H54 (cell line): ENCODE measurements around the gene KRTAP4-12.
A peak's percentile ranks its signal among the peaks of the same experiment; 100 is the strongest.
"Not testable (repeated sequence)": the region's sequence is repeated elsewhere in the genome, so short reads cannot be mapped to it uniquely, and the experiment has no call there.

ENCODE experiments used
- DNase-seq: peaks from one replicate; pipeline ENCODE4 v3.0.0; 2011; ENCODE audit warnings: low spot score, mixed read lengths; ENCODE audit not compliant: insufficient read length
- FAIRE-seq: peaks from 3 replicates; lab custom pipeline; 2011; peaks lifted over from hg19 to GRCh38; lab: Jason Lieb, UNC
- POLR2A ChIP-seq: IDR thresholded peaks from 2 replicates; pipeline ENCODE4 v1.6.1; 2011; ENCODE audit warnings: low read depth, mild to moderate bottlenecking, low read length

The KRTAP4-12 gene

DNA sequence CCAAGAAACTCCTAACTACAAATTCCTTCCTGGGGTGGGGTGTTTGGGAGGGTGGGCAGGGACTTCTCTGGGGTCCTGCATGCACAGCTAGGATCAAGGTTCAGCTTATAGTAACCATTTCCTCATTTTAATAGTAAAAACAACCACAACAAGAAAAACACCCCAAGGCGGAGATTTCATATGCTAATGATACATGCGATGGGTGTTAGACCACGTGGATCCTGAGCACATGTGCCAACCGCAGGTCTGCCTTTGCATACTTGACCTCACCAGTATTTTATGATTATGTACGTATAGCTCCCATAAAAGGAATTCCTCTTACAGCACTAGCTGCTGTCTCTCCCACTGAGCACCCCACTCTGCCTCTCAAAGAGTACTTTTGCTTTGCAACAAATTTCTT lies 7.7 kb downstream of the KRTAP4-12 start:
- DNase-seq (no peak), FAIRE-seq (no peak)
- TF ChIP-seq POLR2A: no peak

DNA sequence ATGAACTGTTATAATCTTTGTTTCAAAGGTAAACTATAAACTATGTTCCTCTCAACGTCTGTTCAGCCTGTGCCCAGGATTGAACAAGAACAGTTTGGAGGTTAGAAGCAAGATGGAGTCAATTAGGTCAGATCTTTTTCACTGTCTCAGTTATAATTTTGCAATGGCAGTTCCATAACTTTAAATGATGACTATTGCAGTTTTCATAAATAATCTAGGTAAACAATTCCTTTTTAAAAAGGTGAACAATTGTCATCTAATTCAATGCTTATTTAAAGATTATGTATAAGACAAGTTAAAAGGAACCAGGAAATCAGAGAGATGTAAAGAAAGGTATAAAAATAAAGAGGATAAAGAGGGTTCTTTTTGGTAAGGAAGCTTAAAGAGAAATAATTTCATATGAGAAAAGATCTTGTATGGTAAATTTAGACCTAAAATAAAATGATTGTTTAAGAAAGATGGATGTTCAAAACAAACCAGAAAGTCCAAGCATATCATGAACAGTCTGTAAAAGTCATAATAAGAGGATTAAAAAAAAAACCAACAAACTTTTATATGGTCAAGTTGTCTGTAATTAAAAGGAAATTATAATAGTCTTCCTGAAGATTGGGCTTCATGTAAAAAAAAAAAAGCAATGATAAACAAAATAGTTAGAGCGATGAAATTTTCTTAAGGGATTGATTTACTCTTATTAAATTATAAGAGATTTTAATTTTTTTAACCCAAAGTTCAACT lies 12.7 kb downstream of the KRTAP4-12 start:
- no peak for DNase-seq
- no peak for TF ChIP-seq POLR2A
- no peak for FAIRE-seq

DNA sequence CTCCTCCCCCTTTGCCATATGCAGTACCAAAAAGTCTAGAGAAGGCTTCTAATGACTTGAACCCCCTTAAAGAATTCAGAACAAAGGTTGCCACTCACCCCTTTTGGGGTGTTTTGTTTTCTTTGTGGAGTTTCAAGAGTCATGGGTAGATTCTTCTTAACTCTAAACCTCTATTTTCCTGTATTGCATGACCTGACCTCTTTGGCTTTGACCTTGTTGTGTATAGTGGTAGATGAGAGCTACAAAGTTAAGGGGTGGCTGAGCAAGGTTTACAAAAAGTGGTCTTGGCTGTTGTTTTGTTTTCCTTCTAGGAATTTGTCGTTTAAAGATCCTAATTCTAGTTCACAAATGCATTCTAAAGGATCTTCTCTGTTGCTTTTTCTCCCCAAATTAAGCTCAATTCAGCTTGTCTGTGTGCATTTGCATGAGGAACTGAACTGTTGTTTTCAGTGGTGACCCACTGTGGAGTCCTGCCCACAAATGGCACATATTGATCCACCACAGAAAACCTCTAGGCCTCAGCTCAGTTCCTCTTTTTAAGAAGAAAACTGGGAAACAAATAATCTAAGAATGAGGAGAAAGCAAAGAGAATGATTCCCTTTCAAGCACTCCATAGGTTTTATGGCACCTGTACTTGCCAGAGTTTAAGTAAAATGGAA lies 15.1 kb downstream of the KRTAP4-12 start:
- FAIRE-seq, DNase-seq: not testable (repeated sequence)

DNA sequence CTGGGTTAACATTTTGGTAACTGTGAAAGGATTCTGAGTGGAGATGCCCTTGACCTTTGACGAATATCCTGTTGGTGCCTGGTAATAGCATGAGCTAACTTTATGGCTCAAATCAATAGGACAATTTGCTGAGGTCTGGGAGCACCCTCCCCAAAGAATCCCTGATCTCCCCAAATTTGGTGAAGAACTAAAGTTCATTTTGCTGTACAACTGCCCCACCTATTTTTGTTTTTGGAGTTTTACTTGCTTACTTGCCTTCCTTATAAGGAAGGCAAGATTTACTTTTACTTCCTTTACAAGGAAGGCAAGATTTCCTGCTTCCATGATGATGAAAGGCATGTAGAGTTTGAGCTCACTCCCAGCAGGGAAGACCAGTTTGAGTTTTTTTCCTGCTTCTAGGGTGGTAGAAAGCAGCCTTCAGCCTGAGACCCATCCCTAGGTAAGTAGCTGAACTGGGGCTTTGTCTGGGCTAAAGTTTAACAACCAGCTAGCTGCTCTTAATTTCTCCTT lies 16.0 kb downstream of the KRTAP4-12 start:
- DNase-seq (no peak), FAIRE-seq (no peak)
- TF ChIP-seq POLR2A: no peak

DNA sequence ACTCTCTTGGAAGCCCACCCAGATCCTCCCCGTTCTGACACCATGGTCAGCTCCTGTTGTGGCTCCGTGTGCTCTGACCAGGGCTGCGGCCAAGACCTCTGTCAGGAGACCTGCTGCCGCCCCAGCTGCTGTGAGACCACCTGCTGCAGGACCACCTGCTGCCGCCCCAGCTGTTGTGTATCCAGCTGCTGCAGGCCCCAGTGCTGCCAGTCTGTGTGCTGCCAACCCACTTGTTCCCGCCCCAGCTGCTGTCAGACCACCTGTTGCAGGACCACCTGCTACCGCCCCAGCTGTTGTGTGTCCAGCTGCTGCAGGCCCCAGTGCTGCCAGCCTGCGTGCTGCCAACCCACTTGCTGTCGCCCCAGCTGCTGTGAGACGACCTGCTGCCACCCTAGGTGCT lies 18.6 kb downstream of the KRTAP4-12 start, which contains the start of gene KRTAP4-9:
Gene KRTAP4-9, plus strand, starts transcription at position 43 of the 400 bp plus-strand sequence. Its CDS starts 0 bp downstream, at position 43.
- FAIRE-seq: not testable (repeated sequence)

DNA sequence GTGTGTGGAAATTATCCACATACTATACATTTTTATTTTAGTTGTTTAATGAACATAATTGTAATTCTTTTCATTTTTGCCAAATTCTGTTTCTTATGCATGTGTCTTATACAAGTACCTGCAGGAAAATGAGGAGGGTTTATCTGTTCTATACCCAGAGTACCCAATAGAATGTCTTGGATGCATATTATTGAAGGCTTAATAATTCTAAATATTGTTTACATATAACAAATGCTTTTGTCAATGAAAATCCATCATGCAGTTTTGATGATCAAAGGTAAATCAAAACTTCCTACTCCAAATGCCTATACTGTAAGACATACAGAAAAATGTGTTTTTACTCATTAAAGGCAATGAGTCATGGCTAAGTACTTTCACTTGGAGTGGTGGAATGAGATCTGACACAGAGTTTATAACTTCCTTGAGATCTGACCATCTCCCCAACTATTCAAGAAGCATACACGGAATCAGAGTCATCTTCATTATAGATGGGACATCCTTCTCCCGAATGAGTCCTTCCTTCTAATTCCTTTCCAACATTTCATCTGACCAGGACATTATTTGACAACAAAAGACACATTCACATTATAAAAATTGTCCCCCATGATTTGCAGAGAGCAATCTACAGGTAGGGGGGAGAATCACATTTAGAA lies 19.5 kb downstream of the KRTAP4-12 start:
- FAIRE-seq: peak; percentile 95
- DNase-seq: not testable (repeated sequence)

More for the DNA sequence above, 18.6 kb downstream of the KRTAP4-12 start, which contains the start of gene KRTAP4-9:
- not testable (repeated sequence) for DNase-seq

DNA sequence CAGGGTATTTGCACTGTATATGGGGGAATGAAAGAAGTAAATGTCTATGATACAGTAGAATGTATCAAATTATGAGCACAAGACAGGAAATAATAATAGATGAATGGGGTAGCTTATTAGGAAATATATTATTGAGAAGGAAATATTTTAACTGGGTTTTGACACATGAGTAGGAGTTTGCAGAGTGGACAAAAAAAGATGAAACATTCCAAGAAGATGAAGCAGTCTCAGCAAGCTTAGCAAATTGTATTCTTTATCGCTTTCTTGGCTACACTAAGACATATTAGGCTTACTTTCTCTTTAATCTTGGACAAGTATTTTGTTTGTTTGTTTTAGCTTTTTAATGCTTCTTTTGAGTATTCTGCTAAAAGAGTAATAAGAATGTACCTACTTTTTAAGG lies 20.1 kb downstream of the KRTAP4-12 start:
- no peak for TF ChIP-seq POLR2A
- DNase-seq (no peak), FAIRE-seq (no peak)

DNA sequence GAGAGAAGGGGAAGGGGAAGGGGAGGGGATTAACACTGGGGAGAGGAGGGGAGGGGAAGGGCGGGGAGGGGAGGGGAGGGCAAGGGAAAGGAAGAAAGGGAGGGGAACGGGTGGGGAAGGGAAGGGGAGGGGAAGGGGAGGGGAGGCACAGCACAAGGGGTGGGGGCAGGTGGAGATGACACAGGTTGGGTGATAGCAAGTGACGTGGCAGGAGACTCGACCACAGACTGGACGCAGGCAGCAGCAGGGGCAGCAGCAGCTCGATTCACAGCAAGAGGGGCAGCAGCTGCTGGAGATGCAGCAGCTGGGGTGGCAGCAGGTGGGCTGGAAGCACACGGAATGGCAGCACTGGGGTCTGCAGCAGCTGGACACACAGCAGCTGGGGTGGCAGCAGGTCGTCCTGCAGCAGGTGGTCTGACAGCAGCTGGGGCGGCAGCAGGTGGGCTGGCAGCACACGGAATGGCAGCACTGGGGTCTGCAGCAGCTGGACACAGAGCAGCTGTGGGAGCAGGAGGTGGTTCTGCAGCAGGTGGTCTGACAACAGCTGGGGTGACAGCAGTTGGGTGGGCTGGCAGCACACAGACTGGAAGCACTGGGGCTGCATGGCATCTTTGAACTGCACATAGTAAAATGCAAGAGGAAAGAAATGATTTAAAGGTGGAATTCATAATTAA lies 22.3 kb downstream of the KRTAP4-12 start, which contains the start of gene KRTAP4-16:
Gene KRTAP4-16, minus strand, starts transcription at position 624 of the 674 bp plus-strand sequence. Its CDS starts 0 bp downstream, at position 624.
- DNase-seq (no peak), FAIRE-seq (no peak)
- no peak for TF ChIP-seq POLR2A

DNA sequence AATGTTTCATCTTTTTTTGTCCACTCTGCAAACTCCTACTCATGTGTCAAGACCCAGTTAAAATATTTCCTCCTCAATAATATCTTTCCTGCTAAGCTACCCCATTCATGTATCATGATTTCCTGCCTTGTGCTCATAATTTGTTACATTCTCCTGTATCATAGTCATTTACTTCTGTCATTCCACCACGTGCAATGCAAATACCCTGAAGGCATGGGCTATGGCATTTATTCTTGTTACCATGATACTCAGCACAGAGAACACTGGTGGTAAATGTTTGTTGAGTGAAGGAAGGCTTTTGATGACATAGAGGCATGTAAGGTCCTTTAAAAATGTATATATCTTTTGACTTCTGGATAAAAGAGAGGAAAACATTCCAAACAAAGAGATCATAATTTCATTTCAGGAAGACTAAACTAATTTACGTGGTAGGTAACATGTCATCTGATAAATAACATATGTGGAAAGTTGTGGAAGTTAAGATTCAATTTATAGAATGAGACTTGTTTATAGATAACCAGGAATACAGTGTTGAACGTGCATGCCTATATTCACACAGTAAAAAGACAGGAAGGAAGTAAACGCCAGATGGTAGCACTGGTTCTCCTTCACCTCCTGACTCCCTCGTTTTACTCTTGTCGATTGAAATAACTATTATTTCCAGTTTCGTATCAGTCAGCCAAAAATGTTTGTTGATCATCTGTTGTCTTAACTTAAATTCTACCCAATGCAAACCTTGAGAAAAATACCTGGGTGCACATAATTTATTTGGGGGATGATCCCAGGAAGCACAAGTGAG lies 24.1 kb downstream of the KRTAP4-12 start:
- FAIRE-seq (peak; percentile 67), DNase-seq (peak; percentile 5)

DNA sequence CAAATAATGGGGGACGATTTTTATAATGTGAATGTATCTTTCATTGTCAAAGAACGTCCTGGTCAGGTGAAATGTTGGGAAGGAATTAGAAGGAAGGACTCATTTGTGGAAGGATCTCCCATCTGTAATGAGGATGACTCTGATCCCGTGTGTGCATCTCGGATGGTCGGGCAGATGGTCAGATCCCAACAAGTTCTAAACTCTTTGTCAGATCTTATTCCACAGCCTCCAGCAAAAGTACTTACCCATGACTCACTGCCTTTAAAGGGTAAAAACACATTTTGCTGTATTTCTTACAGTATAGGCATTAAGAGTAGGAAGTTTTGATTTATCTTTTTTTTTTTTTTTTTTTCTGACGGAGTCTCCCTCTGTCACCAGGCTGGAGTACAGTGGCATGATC lies 25.5 kb downstream of the KRTAP4-12 start:
- FAIRE-seq (no peak), DNase-seq (no peak)
- TF ChIP-seq POLR2A: no peak

DNA sequence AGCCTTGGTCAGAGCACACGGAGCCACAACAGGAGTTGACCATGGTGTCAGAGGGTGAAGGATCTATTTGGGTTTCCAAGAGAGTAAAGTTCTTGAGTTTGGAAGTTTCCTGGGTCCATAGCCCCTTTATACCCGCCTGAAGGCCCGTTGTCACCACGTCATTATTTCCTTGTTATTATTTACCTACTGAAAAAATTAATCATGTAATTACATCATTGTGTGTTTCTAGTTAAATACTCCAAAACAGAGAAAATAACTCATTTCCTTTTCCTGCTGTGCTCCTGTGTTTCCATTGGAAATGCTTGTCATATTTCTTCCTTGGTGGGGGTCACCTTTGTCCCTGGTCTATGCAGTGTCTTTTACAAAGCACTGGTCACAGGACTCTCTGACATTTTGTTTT lies 25.9 kb downstream of the KRTAP4-12 start, which contains the start of gene KRTAP4-8:
Gene KRTAP4-8, minus strand, starts transcription at position 101 of the 400 bp plus-strand sequence. Its CDS starts 58 bp downstream, at position 43.
- DNase-seq (no peak), FAIRE-seq (no peak)
- TF ChIP-seq POLR2A: no peak

DNA sequence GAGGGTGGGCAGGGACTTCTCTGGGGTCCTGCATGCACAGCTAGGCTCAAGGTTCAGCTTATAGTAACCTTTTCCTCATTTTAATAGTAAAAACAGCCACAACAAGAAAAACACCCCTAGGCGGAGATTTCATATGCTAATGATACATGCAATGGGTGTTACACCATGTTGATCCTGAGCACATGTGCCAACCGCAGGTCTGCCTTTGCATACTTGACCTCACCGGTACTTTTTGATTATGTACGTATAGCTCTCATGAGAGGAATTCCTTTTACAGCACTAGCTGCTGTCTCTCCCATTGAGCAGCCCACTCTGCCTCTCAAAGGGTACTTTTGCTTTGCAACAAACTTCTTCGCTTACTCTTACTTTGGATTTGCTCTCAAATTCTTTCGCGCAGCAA lies 27.9 kb downstream of the KRTAP4-12 start:
- no peak for TF ChIP-seq POLR2A
- no peak for DNase-seq
- FAIRE-seq: no peak

DNA sequence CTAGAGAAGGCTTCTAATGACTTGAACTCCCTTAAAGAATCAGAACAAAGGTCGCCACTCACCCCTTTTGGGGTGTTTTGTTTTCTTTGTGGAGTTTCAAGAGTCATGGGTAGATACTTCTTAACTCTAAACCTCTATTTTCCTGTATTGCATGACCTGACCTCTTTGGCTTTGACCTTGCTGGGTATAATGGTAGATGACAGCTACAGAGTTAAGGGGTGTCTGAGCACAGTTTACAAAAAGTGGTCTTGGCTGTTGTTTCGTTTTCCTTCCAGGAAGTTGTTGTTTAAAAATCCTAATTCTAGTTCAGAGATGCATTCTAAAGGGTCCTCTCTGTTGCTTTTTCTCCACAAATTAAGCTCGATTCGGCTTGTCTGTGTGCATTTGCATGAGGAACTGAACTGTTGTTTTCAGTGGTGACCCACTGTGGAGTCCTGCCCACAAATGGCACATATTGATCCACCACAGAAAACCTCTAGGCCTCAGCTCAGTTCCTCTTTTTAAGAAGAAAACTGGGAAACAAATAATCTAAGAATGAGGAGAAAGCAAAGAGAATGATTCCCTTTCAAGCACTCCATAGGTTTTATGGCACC lies 35.1 kb downstream of the KRTAP4-12 start:
- FAIRE-seq, DNase-seq: not testable (repeated sequence)

DNA sequence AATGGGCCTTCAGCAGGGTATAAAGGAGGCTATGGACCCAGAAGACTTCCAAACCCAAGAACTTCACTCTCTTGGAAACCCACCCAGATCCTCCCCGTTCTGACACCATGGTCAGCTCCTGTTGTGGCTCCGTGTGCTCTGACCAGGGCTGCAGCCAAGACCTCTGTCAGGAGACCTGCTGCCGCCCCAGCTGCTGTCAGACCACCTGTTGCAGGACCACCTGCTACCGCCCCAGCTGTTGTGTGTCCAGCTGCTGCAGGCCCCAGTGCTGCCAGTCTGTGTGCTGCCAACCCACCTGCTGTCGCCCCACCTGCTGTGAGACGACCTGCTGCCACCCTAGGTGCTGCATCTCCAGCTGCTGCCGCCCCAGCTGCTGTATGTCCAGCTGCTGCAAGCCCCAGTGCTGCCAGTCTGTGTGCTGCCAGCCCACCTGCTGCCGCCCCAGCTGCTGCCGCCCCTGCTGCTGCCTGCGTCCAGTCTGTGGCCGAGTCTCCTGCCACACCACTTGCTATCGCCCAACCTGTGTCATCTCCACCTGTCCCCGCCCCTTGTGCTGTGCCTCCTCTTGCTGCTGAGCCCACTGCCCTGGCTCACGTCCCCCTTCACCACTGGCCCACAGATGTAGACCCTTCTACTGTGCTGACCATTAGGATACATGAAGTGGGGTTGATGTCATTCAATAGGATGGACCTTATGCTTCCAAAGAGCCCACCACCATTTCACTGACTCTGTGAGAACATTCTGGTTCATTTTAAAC lies 39.7 kb downstream of the KRTAP4-12 start, which contains the start of gene KRTAP4-7:
Gene KRTAP4-7, plus strand, starts transcription at position 51 of the 757 bp plus-strand sequence. Its CDS starts 57 bp downstream, at position 108.
- DNase-seq, FAIRE-seq: not testable (repeated sequence)

DNA sequence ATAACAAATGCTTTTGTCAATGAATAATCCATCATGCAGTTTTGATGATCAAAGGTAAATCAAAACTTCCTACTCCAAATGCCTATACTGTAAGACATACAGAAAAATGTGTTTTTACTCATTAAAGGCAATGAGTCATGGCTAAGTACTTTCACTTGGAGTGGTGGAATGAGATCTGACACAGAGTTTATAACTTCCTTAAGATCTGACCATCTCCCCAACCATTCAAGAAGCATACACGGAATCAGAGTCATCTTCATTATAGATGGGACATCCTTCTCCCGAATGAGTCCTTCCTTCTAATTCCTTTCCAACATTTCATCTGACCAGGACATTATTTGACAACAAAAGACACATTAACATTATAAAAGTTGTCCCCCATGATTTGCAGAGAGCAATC lies 40.6 kb downstream of the KRTAP4-12 start:
- FAIRE-seq: peak; percentile 99
- DNase-seq: not testable (repeated sequence)
